NCI-H128 (cell line): Measurements from ENCODE around the gene NFATC3.
"Not testable (repeated sequence)": the region's sequence is repeated elsewhere in the genome, so short reads cannot be mapped to it uniquely, and the experiment has no call there.

ENCODE experiments used
- DNase-seq: peaks from one replicate; lab custom pipeline; 2025; ENCODE audit not compliant: unreplicated experiment; lab: John Stamatoyannopoulos, UW

The NFATC3 gene

GRCh38 chr16:68115851-68116250 is 30.7 kb downstream of the NFATC3 start:
- no peak for DNase-seq

DNA sequence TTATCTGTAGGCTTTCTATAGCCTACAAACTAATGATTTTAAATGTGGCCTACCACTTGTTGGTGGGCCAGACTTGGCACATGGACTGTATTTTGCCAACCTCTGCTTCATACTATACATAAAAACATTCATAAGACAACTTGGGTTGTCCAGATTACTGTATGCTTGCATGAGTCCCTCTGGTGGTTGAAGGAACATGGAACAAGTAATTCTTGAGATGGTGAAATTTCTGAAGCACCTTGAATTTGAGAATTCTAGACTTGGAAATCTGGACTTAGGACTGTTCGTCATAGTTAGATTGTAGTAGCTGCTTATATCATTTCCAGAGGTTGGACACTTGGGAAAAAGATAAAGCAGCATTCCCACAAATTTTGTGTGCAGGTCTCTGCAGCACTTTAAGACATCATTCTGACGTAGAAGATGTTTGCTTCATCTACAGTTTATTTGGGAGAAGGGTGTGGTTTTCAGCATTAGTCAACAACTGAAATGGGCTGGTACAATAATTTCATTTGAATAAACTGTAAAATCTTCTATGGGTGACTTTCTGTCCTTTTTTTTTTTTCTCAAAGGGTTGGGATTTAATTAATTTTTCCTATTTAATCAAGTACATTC is 31.2 kb downstream of the NFATC3 start:
- DNase-seq: no peak

DNA sequence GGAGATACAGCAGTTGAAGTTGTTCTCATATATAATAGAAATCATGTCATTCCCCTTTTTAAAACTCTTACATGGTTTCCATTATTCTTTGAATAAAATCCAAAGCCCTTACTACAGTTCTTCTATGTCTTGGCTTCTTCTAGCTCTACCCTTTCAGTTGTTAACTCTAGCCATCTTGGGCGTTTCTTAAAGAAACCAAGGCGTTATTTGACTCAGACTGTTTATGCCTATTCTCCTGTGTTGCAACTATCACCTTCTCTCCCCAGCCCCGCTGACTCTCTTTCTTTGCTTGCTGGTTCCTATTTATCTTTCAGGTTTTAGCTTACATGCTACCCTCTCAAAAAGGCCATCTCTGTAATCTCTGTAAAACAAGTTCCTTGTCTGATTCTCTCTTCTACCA is 32.7 kb downstream of the NFATC3 start:
- no peak for DNase-seq

- not testable (repeated sequence) for DNase-seq
Measured at GRCh38 chr16:68118954-68119353, 33.8 kb downstream of the NFATC3 start.

DNA sequence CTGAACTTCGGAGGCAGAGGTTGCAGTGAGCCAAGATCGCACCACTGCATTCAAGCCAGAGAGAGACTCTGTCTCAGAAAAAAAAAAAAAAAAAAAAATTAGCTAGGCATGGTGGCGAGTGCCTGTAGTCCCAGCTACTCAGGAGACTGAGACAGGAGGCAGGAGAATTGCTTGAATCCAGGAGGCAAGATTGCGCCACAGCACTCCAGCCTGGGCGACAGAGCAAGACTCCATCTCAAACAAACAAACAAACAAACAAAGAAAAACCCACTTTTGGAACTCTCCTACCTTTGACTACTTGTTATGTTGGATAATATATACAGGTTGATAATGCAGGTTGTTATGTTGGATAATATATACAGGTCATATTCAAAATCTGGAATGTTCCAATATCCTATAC is 35.3 kb downstream of the NFATC3 start:
- not testable (repeated sequence) for DNase-seq

DNA sequence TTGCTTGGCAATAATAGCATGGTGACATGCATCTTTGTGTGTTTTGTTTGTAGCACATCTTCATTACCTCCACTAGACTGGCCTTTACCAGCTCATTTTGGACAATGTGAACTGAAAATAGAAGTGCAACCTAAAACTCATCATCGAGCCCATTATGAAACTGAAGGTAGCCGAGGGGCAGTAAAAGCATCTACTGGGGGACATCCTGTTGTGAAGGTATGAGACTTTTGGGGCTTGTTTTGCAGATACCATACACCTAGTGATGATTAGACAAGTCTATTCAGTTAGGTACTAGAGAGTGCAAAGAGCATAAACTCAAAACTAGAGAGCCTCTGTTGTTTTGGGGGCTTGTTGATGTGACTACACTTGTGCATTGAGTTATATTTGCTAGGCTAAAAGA is 41.2 kb downstream of the NFATC3 start:
- no peak for DNase-seq

DNA sequence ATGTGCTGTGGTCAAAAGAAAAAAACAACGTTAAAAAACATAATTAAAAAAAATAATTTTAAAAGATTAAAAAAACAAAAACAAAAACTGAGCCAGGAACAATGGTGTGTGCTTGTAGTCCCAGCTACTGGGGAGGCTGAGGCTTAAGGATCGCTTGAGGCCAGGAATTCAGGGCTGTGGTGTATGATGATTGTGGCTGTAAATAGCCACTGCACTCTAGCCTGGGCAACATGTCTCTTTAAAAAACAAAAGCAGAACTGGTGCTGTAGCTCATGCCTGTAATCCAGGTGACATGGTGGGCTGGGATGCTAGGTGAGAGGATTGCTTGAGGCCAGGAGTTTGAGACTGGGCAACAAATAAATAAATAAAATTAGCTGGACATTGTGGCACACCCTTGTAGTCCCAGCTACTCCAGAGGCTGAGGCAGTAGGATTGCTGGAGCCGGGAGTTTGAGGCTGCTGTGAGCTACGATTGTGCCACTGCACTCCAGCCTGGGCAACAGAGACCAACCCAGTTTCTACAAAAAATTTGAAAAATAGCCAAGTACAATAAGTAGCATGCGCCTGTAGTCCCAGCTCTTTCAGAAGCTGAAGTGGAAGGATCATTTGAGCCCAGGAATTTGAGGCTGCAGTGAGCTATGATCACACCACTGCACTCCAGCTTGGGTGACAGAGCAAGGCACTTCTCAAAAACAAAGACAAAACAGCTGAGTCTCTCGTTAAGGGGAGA is 43.6 kb downstream of the NFATC3 start:
- no peak for DNase-seq

DNA sequence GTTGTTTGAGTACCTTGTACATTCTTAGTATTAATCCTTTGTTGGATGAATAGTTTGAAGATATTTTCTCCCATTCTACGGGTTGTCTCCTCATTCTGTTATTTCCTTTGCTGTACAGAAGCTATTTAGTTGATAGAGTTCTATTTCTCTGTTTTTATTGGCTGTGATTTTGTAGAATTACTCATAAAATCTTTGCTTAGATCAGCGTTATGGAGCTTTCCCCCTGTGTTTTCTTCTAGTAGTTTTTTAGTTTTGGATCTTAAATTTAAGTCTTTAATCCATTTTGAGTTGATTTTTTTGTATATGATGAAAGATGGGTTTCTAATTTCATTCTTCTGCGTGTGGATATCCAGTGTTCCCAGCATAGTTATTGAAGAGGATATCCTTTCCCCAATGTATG is 45.4 kb downstream of the NFATC3 start:
- no peak for DNase-seq

- no peak for DNase-seq
Measured at GRCh38 chr16:68131813-68132706, 46.9 kb downstream of the NFATC3 start.

- not testable (repeated sequence) for DNase-seq
Measured at GRCh38 chr16:68133000-68133399, 47.8 kb downstream of the NFATC3 start.

DNA sequence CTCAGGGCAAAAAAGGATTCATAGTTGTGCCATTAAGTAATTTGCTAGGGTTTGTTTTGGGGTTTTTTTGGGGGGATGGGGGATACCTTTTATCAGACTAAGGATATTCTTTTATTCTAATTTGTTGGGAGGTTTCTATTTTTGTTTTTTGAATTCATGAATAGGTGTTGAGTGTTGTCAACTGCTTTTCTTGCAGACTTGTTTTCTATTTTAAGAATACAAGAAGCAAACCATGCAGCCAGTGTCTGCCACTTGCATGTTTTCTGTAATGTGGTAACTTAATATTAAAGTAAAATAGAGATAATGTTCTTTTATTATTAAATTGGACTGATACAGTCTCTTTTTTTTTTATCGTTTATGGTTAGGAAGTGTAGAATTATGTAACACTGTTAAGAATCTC is 49.5 kb downstream of the NFATC3 start:
- no peak for DNase-seq

DNA sequence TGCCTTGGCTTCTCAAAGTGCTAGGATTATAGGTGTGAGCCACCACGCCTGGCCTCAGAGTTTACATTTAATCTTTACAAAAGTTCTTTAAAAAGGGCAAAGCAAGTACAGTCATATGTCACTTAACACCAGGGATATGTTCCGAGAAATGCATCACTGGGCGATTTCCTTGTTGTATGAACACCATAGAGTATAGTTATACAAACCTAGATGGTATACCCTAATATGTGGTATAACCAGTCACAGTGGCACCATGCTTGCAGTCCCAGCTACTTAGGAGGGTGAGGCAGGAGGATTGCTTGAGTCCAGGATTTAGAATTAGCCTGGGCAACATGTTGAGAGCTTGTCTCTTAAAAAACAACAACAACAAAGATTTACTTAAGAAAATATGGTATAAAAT is 51.3 kb downstream of the NFATC3 start:
- no peak for DNase-seq

GRCh38 chr16:68144008-68144407 is 58.8 kb downstream of the NFATC3 start:
- no peak for DNase-seq

DNA sequence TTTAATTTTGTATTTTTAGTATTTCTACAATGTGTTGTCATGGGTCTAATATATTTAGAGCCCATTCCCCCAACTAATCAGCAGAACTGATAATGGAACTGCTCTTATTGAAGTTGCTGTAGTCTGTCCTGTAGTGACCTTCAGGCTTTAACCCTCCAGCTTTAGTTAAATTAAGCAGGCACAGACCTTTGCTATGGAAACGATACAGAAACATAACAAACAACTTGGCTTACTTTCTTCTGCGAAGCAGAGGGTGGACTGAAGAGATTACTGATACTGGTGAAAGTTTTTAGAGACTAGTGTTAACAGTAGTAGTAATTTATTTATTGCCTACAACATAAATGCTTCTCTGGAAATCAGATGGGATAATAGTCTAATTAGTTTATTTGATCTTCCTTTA is 61.4 kb downstream of the NFATC3 start:
- DNase-seq: no peak

GRCh38 chr16:68147444-68147843 is 62.3 kb downstream of the NFATC3 start:
- no peak for DNase-seq

- DNase-seq: no peak
Measured at GRCh38 chr16:68149596-68149995, 64.4 kb downstream of the NFATC3 start.

DNA sequence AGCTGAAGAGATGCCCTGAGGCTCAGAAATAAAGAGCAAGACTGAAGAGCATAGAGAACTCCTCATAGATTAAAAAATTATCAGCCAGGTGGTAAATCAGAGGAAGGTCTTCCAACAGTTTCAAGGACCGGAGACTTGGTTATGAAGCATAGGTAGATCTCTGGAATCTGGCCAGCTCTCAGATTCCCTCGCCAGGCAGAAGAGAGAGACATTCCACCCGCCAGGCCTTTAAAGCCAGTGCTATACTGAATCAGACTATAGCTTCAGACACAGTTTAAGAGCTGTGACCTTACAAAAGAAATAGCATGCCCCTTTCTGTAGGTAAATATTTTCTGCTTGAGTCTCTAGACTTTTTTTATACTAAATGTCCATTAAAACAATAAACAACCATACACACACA is 70.3 kb downstream of the NFATC3 start:
- no peak for DNase-seq

GRCh38 chr16:68162413-68162812 is 77.2 kb downstream of the NFATC3 start:
- DNase-seq: no peak

- not testable (repeated sequence) for DNase-seq
Measured at GRCh38 chr16:68163275-68163674, 78.1 kb downstream of the NFATC3 start.

- DNase-seq: no peak
Measured at GRCh38 chr16:68166264-68166663, 81.1 kb downstream of the NFATC3 start.

GRCh38 chr16:68179196-68179795 is 94.1 kb downstream of the NFATC3 start:
- no peak for DNase-seq
